ENCODE results near the gene TENT5C.

The TENT5C gene

DNA sequence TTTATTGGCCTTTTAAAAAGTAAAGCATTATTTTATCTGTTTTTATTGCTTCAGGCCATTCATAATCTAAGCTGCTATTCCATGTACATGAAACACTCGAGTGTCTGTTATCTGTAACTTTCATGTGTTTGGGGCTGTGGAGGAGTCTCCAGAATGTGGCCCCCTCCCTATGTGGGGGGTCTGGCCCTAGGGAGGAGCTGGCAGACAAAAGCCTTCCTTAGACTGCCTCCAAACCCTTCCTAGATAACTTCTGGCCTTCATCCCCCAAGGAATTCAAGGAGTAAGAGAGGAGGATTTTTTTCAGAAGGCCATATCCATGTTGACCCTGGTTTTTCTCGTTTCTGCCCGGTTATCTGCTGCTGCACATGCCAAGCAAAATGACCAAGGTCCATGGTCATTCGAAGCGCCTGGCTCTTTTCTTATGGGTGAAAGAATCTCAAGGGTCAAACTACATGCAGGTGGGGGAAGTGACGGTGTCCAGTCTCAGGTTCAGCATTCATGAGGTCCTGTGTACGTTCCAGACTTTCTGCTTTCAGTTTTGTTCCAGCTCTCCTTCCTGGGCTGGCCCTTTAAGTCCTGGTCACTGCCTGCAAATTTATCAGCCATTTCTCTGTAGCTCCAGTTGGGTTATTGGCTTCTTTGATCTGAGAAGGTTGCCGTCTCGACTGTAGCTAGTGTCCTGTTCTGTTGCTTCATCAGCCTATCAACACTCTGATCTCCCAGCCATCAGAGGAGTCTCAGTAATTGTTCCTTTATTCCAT is 8.3 kb downstream of the TENT5C start:
- in situ Hi-C loops (cut with MboI; ENCODE audit: low pct_unique_long_range_greater_than_20kb, low sequenced_read_pairs, unreplicated experiment): loop anchor here (10.0 kb wide), 1 partner anchor 51 kb away; no protein-coding TSS in a partner anchor
- TF ChIP-seq CTCF (IDR thresholded peaks at IDR 0.05; ENCODE audit: extremely low read depth, insufficient read depth, missing control alignments): no peak
- no peak for DNase-seq (ENCODE audit: low spot score)

DNA sequence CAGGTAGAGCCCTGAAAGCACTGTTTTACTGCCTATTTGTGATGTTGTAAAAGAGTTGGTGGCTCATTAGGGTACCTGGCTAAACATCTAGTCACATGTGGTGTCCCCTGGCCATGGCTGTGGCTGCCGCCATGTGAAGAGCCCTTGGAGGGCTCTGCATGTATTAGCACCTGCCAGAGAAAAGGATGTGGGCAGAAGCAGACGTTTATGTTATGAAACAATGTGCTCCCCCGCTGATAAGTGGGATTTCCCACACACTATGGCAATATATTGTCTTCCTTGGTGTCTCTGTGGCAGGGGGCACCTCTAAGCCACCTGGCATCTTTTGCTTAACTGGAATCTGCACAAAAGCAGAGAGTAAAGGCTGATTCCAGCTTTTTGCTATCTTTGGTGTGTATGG is 9.6 kb downstream of the TENT5C start:
- in situ Hi-C loops (cut with MboI; ENCODE audit: low pct_unique_long_range_greater_than_20kb, low sequenced_read_pairs, unreplicated experiment): loop anchor here (10.0 kb wide), 1 partner anchor 49 kb away; no protein-coding TSS in a partner anchor
- DNase-seq (ENCODE audit: low spot score): no peak
- TF ChIP-seq CTCF (IDR thresholded peaks at IDR 0.05; ENCODE audit: extremely low read depth, insufficient read depth, missing control alignments): no peak

GRCh38 chr1:117616356-117616755 is 10.5 kb downstream of the TENT5C start:
- in situ Hi-C loops (cut with MboI; ENCODE audit: low pct_unique_long_range_greater_than_20kb, low sequenced_read_pairs, unreplicated experiment): loop anchor here (10.0 kb wide), 1 partner anchor 48 kb away; no protein-coding TSS in a partner anchor
- TF ChIP-seq CTCF (IDR thresholded peaks at IDR 0.05; ENCODE audit: extremely low read depth, insufficient read depth, missing control alignments): no peak
- no peak for DNase-seq (ENCODE audit: low spot score)

GRCh38 chr1:117616967-117617366 is 11.1 kb downstream of the TENT5C start:
- DNase-seq (ENCODE audit: low spot score): no peak
- TF ChIP-seq CTCF (IDR thresholded peaks at IDR 0.05; ENCODE audit: extremely low read depth, insufficient read depth, missing control alignments): no peak
- in situ Hi-C loops (cut with MboI; ENCODE audit: low pct_unique_long_range_greater_than_20kb, low sequenced_read_pairs, unreplicated experiment): loop anchor here (10.0 kb wide), 1 partner anchor 48 kb away; no protein-coding TSS in a partner anchor

- no peak for TF ChIP-seq CTCF (IDR thresholded peaks at IDR 0.05; ENCODE audit: extremely low read depth, insufficient read depth, missing control alignments)
- in situ Hi-C loops (cut with MboI; ENCODE audit: low pct_unique_long_range_greater_than_20kb, low sequenced_read_pairs, unreplicated experiment): loop anchor here (10.0 kb wide), 1 partner anchor 46 kb away; no protein-coding TSS in a partner anchor
- DNase-seq (ENCODE audit: low spot score): no peak
These were observed 12.7 kb downstream of the TENT5C start for GRCh38 chr1:117618450-117619122.

DNA sequence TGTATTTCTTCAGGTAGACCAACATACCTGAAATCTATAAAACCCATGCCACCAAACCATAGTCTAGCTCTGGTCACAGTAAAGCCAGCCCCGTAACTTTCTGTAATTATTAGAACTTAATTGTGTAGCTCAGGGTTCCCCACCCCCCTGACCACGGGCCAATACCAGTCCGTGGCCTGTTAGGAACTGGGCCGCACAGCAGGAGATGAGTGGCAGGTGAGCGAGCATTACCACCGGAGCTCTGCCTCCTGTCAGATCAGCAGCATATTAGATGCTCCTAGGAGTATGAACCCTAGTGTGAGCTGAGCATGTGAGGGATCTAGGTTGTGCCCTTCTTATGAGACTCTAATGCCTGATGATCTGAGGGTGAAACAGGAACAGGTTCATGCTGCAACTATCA is 14.6 kb downstream of the TENT5C start:
- no peak for DNase-seq (ENCODE audit: low spot score)
- no peak for TF ChIP-seq CTCF (IDR thresholded peaks at IDR 0.05; ENCODE audit: extremely low read depth, insufficient read depth, missing control alignments)

More for the DNA sequence above, 14.6 kb downstream of the TENT5C start:
- in situ Hi-C loops (cut with MboI; ENCODE audit: low pct_unique_long_range_greater_than_20kb, low sequenced_read_pairs, unreplicated experiment): no loop called here

Data from GM13977 (cell line).